K562 (cell line): ENCODE data around the gene CYTH4. TPM values are rescaled to one million over a fixed set of nuclear protein-coding genes. Genes with fewer than 3 reads are reported as not detected.

Experiments used
- CREB1 ChIP-seq, 2 experiments: sonication (generic) in 1 of 2; formaldehyde crosslinking in 1 of 2; IDR thresholded peaks; 2 replicates each; pipeline versions ENCODE4 v1.6.1 to v1.8.0; 2012 to 2022; ENCODE audit warnings: inconsistent platforms in 1 of 2, mild to moderate bottlenecking in 1 of 2, missing genetic modification reagents in 1 of 2, moderate library complexity in 1 of 2
- FOXP4 ChIP-seq: sonication (generic); formaldehyde crosslinking; IDR thresholded peaks from 2 replicates; pipeline ENCODE4 v1.8.0; 2022; ENCODE audit warnings: mild to moderate bottlenecking, missing genetic modification reagents, borderline replicate concordance
- GMEB1 ChIP-seq: fragments of 250-450 bp; sonication (Bioruptor Pico); IDR thresholded peaks from 2 replicates; pipeline ENCODE4 v1.4.0; 2020; ENCODE audit warnings: mild to moderate bottlenecking
- HMBOX1 ChIP-seq: sonication (generic); IDR thresholded peaks from 2 replicates; pipeline ENCODE4 v1.6.1; 2016
- JUNB ChIP-seq: fragments of 450-650 bp; formaldehyde crosslinking; conservative IDR thresholded peaks from 2 replicates; pipeline ENCODE4 v1.4.0; 2020; ENCODE audit warnings: mild to moderate bottlenecking
- ZKSCAN1 ChIP-seq: fragments of 150-350 bp; IDR thresholded peaks from 2 replicates; pipeline ENCODE4 v1.6.1; 2016; ENCODE audit warnings: low read depth, low read length
- ZNF124 ChIP-seq: sonication (generic); formaldehyde crosslinking; IDR thresholded peaks from 2 replicates; pipeline ENCODE4 v1.8.1; 2022; ENCODE audit warnings: missing genetic modification reagents
- ZNF444 ChIP-seq: fragments of 250-450 bp; sonication (Bioruptor Pico); IDR thresholded peaks from 2 replicates; pipeline ENCODE4 v1.4.0; 2020; ENCODE audit warnings: mild to moderate bottlenecking, moderate library complexity
- polyA plus RNA-seq, 8 experiments: library from polyadenylated mRNA; depleted of rRNA in 4 of 8; stranded (reverse) in 5 of 8; unstranded in 3 of 8; fragments of >200 nt; fragmentation: Nextera tagmentation in 2 of 8; fragmentation: Illumina TruSeq in 1 of 8; extraction: Ambion mirVana in 2 of 8; extraction: Trizol in 1 of 8; gene quantifications; 2 replicates each; pipeline versions ENCODE4 v1.2.1 to v1.2.3, GENCODE V29; 2011 to 2014; ENCODE audit warnings: inconsistent platforms in 1 of 8, missing spikeins in 1 of 8
- total RNA-seq, 7 experiments: library from RNA; depleted of rRNA in 6 of 7; stranded (reverse); fragments of >200 nt in 6 of 7; fragmentation: Illumina TruSeq in 2 of 7; extraction: Trizol in 2 of 7; gene quantifications; 2 replicates each; pipeline versions ENCODE4 v1.2.1 to v1.2.3, GENCODE V29; 2011 to 2021; ENCODE audit warnings: low replicate concordance in 1 of 7

Gene CYTH4
- total and polyA plus RNA-seq, 9 of the 15 experiments (the other 6 are each of a cell fraction or from before 2014, with no cell fraction given), result 0.03 to 2.0 (median 0.61) TPM; not detected in 1

GRCh38 chr22:37355174-37355573 lies 72.9 kb downstream of the CYTH4 start (continued):
- TF ChIP-seq ZKSCAN1 (no peak), FOXP4 (CRISPR knock-in tag) (no peak), JUNB (CRISPR knock-in tag) (no peak), ZNF444 (no peak), GMEB1 (CRISPR knock-in tag) (no peak), ZNF124 (CRISPR knock-in tag) (no peak), HMBOX1 (no peak), CREB1 (IDR thresholded peaks at IDR 0.05) (no peak), CREB1 (CRISPR knock-in tag; IDR thresholded peaks at IDR 0.05) (no peak)
